GM18951 (cell line): ENCODE results near the gene MGST1.

ENCODE experiments used
- POLR2A ChIP-seq: IDR thresholded peaks from 4 replicates; pipeline ENCODE4 v1.6.1; 2011; ENCODE audit warnings: mild to moderate bottlenecking; ENCODE audit not compliant: insufficient read length, insufficient read depth; ENCODE audit errors: extremely low read depth
- in situ Hi-C: fragments of 300-500 bp; cut with MboI; formaldehyde crosslinking; loops from one replicate; pipeline ENCODE4 v1.12.0; 2022; ENCODE audit warnings: low sequenced_read_pairs, mixed read lengths, inconsistent platforms; ENCODE audit not compliant: unreplicated experiment

Gene MGST1

DNA sequence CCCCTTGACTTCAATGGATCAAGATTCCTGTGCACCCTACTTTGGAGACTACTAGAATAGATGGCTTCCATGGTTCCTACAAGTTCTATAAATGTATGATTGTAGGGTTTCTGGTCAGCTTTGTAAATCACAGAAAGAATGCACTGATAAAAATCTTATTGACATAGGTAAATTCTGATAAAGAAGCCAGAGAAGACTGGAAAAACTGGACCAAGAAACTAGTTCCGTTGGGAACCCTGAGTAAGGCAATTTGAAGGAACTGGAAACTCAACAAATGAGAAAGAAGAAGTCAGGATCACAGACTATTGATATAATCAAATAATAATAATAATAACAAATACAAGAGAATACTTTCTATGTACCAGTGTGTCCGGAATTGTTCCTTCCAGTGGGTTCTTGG, 15.4 kb upstream of the MGST1 start:
- in situ Hi-C loops: no loop called here
- TF ChIP-seq POLR2A: no peak

DNA sequence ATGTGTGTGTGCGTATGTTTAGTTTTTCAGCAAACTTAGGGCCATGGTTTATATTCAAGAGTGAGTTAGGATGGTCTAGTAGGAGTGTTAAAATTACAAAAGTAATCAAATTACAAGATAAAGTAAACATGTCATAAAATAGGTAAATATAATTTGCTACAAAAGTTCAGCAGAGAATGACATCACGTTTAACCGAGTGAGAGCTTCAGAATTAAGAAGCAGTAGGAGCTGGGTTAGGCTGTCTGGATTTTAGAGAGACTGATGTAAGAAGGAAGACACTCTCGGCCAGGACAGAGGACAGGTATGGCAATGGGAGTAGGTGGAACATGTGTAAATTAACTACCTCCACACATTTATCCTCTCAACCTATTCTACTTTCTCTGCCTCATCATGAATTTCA, 11.6 kb upstream of the MGST1 start:
- no peak for TF ChIP-seq POLR2A
- in situ Hi-C loops: no loop called here

DNA sequence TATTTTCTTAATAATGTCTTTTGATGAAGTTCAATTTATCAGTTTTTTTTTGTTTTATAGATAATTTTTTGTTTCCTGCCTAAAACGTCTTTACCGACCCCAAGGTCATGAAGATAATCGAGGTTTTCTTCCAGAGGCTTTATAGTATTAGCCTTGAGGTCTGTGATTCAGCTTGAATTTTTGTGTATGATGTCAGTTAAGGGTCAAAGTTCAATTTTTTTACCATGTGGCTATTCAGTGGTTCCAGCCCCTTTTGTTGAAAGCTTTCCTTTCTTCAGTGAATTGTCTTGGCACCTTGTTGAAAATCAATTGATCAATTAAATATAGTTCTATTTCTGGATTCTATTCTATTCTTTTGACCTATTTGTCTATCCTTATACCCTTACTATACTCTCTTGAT, 3.2 kb upstream of the MGST1 start:
- in situ Hi-C loops: no loop called here
- no peak for TF ChIP-seq POLR2A

DNA sequence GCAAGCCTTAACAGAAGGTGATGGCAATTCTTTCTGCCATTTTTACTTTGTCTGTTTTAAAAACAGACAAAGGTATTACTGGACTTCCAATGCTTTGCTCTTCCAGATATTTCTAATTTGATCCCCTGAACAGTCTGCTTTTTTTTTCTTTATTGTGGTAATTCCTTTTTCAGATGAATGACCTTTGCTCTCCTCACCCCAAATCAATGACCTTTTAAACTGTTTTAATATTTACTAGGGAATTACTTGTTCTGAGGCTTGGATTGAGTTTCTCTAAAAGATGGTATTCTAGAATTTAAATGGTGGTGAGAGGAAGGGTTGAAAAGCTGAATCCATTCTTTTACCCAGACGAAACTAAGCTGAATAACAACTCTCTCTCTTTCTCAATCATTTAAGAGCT, 2.3 kb upstream of the MGST1 start:
- in situ Hi-C loops: no loop called here
- no peak for TF ChIP-seq POLR2A

DNA sequence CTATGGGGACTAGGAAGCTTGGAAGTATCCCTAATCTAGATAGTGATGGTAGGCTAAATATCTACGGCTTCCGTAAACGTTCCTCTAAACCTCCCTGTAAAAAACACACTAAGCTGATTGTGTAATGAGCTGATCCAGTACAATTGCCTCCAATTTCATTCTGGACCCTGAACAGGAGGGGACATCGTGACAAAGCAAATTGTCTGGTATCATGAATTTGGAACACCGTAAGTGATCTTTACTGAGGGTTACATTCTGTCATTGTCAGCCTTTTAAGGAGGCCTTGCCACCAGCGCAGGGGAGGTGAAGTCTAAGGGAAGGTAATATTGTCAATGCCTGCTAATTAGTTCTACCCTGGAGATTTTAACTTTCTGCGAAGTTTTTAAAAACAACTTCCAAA, 487 bp upstream of the MGST1 start:
- in situ Hi-C loops: no loop called here
- no peak for TF ChIP-seq POLR2A

DNA sequence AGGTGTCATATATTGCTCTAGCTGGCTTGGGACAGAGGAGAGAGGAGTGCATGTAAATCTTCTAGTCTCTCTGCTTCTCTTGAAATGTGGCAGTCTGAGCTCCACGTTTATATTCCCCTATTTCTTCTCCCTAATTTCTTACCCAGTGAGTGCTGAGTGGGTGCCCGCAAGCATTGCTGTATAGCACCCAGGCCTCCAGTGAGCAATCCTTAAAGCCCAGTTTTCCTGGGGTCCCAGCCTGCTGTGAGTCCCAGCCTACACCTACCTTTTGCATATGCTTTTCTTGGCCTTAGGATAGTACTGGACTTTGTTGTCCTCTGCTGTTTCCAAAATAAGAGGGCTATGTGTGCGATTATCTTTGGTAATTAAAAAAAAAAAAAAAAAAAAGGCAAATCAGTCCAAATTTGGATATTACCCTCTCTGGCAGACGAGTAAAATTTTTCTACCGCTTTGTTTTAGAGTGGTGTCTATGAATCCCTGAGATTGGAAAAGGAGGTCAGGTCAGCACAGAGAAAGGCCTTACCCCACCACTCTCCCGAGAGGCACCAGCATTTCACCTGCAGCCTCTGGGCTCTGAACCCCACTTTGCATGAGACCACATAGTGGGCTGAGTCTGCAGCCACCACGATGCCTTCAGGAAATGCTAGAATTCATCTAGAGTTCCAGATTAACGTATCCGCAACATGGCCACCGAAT, 1.1 kb downstream of the MGST1 start:
- TF ChIP-seq POLR2A: peak; percentile 48
- in situ Hi-C loops: no loop called here

DNA sequence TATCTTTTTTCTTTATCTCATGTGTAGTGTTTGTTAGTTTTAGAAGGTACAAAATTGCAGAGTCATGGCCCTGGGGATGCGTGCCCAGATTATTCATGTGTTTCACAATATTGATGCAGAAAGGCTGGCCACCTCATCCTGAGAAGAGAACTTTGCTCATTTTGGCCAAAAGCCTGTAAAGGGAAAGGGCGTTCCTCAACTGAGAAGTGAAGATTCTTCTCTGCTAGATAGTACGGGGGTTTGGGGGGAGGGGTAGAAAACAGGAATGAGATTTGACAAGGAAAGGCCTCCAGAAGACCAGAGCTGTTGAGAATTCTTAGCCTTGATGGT, 1.7 kb downstream of the MGST1 start:
- no peak for TF ChIP-seq POLR2A
- in situ Hi-C loops: no loop called here

DNA sequence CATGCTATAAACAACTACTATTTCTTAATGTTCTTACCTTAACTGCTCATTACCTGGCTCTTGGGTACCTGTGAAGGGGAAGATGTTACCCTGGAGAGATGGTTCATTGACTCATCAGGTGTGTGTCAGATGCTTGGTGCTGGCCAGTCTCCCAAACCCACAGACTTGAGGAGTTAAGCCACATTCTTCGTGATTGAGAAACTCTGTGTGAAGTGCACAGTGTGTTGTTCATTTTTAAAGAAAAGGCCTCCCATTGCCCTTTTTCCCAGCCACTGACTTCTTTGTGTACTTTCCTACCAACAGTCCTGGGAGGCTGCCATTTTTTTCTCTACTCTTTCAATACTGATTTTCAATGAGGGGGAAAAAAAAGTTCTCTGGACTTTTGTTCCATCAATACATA, 3.2 kb downstream of the MGST1 start:
- in situ Hi-C loops: no loop called here
- no peak for TF ChIP-seq POLR2A

DNA sequence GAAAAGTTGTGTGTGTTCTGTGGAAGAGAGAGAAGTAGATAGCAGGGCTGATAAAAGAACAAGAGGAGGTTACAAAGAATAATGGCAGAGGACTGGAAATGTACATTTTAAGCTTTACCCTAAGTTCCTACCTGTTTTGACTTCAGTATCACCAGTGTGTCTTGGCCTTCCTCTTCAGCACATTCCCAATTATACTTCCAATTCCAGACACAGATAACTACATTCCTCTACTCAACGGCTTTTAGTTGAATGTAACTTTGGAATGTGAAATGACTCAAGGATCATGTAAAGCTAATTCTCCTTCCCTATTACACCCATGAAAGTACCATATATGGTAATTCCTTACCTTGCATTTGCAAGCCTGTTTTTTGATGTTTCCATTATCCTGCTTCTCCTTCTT, 5.0 kb downstream of the MGST1 start:
- in situ Hi-C loops: no loop called here
- TF ChIP-seq POLR2A: no peak

DNA sequence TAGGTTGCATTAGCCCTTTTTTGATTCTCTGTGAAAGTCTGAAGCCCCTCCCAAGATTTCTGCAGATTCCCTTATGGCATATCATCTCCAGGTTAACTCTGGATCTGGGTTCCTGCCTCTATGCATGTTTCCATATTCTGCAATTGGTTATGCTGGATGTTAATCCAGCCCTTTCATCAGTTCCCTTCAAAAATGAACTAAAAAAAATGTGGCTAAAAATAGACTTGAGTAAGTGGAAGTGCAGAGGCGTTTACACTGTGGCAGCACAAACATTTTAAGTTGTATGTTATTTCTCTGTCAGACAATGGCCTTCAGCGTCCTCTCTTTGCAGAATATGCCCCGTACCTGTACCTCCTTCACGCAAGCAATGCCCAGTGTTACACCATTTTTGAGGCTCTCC, 11.4 kb downstream of the MGST1 start:
- in situ Hi-C loops: no loop called here
- no peak for TF ChIP-seq POLR2A

DNA sequence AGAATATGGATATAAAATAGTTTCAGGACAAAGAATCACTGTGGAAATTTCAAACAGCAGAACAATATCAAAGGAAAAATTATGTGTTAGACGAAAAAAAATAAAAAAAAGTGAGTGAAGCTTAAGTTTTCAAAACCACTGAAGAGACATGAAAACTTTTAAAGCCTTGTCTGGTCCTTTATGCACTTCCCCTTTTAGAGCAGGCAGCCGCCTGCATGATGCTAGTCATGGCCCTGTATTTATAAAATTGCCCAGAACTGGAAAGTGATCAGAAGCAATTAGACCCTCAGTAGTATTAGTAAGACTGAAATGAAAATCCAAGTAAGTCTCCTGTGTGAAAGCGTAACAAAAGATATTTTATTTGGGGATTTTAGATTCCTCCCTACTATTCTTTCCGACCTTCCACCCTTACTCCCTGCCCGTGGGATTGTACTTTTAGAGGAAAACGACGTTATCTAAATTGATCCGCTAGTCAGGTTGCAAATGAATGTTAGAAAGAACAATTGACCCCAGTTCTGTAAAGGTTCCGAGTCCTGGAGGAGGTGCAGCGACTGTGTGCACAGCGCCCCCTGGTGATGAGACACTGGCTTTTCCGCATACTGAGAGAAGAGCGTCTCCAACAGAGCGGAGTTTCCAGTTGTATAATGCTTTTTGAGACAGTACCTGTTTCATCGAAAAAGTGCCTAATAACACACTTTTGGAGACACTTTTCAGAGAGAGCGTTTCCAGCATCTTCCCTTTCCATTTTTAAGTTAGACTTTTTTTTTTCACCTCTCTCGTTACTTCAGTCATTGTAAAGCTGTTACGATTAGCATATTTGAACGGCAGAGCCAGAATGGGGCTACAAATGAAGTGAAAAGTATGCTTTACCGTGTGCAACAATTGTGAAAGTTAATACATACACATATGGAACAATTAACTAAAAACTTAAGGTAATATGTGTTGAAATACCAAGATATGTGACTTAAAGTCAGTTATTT, 12.4 kb downstream of the MGST1 start:
- in situ Hi-C loops: no loop called here
- TF ChIP-seq POLR2A: no peak

DNA sequence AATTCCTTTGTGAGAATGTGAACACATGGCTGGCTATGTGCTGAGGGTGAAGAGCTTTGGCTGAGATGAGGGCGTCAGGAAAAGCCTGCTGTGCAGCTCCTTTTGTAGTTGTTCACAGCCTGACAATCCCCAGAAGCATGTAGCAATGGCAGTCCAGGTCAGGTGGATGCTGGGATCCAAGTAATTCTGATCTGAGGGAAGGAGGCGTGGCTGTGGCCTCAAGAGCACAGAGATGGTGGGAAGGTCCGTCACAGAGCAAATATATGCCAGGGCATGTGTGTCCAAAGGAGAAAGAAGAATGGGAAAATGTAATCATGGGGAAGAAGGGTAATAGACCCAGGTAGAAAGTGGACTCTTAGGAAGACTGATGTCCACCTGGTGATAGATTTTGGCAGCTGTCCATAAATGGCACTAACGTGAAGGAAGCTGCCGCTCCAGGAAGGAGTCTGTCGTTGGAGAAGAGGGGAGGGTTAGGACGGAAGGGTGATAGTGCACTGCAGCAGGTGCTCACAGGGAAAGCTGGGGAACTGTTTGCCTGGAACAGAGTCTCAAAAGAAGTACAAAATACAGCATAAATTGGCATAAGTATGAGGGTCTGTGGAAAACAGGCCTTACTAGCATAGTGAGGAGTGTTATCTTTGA, 13.8 kb downstream of the MGST1 start:
- no peak for TF ChIP-seq POLR2A
- in situ Hi-C loops: no loop called here

DNA sequence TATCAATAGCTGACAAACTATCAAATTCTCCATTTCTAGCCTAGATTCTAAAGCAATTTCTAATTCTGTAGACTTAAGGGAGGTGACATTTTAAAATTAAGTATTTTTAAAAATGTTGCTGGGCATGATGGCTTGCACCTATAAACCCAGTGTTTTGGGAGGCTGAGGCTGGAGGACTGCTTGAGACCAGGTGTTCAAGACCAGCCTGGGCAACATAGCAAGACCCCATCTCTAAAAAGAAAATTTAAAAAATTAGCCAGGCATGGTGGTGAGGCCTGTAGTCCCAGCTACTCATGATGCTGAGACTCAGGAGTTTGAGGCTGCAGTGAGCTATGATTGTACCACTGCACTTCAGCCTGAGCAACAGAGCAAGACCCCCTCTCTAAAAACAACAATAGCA, 15.1 kb downstream of the MGST1 start:
- TF ChIP-seq POLR2A: no peak
- in situ Hi-C loops: no loop called here
